ENCODE data around the gene ANKRD18A. TPM values are rescaled to one million over a fixed set of nuclear protein-coding genes. Genes with fewer than 3 reads are reported as not detected.
"Not testable (repeated sequence)": the region's sequence is repeated elsewhere in the genome, so short reads cannot be mapped to it uniquely, and the experiment has no call there.

ANKRD18A gene
- total RNA-seq, 4 donors from 2014 or later: 0.13 to 1.9 (median 0.48) TPM; not detected in 1

- ATAC-seq (ENCODE audit: low FRiP score); DNase-seq (ENCODE audit: low spot score): not testable (repeated sequence)
These were observed 40.3 kb downstream of the ANKRD18A start for GRCh38 chr9:38580112-38580511.

- not testable (repeated sequence) for ATAC-seq (ENCODE audit: low FRiP score); DNase-seq (ENCODE audit: low spot score)
These were observed 44.2 kb downstream of the ANKRD18A start for GRCh38 chr9:38576181-38576580.

- not testable (repeated sequence) for ATAC-seq (ENCODE audit: low FRiP score); DNase-seq (ENCODE audit: low spot score)
These were observed 54.3 kb downstream of the ANKRD18A start for GRCh38 chr9:38566048-38566447.

- DNase-seq (ENCODE audit: low spot score); ATAC-seq (ENCODE audit: low FRiP score): not testable (repeated sequence)
These were observed 55.2 kb downstream of the ANKRD18A start for GRCh38 chr9:38565178-38565577.

- not testable (repeated sequence) for ATAC-seq (ENCODE audit: low FRiP score); DNase-seq (ENCODE audit: low spot score)
These were observed 56.5 kb downstream of the ANKRD18A start for GRCh38 chr9:38563911-38564310.

GRCh38 chr9:38561134-38561533 lies 59.3 kb downstream of the ANKRD18A start:
- DNase-seq (ENCODE audit: low spot score); ATAC-seq (ENCODE audit: low FRiP score): not testable (repeated sequence)

- not testable (repeated sequence) for ATAC-seq (ENCODE audit: low FRiP score); DNase-seq (ENCODE audit: low spot score)
These were observed 61.2 kb downstream of the ANKRD18A start for GRCh38 chr9:38559172-38559571.

- DNase-seq (ENCODE audit: low spot score): not testable (repeated sequence)
These were observed 62.6 kb downstream of the ANKRD18A start for GRCh38 chr9:38557746-38558145.

GRCh38 chr9:38554966-38555365 lies 65.4 kb downstream of the ANKRD18A start:
- ATAC-seq (ENCODE audit: low FRiP score); DNase-seq (ENCODE audit: low spot score): not testable (repeated sequence)

More at GRCh38 chr9:38557746-38558145, 62.6 kb downstream of the ANKRD18A start:
- ATAC-seq (ENCODE audit: low FRiP score): not testable (repeated sequence)

- ATAC-seq (ENCODE audit: low FRiP score); DNase-seq (ENCODE audit: low spot score): not testable (repeated sequence)
These were observed 67.4 kb downstream of the ANKRD18A start for GRCh38 chr9:38553019-38553418.

- ATAC-seq (ENCODE audit: low FRiP score); DNase-seq (ENCODE audit: low spot score): not testable (repeated sequence)
These were observed 73.8 kb downstream of the ANKRD18A start for GRCh38 chr9:38546497-38547163.

GRCh38 chr9:38540535-38540934 lies 79.9 kb downstream of the ANKRD18A start:
- peak; percentile 37 for ATAC-seq (ENCODE audit: low FRiP score)
- not testable (repeated sequence) for DNase-seq (ENCODE audit: low spot score)

- TF ChIP-seq CTCF (IDR thresholded peaks at IDR 0.05): no peak
- DNase-seq (ENCODE audit: low spot score) (no peak), ATAC-seq (ENCODE audit: low FRiP score) (no peak)
These were observed 91.1 kb downstream of the ANKRD18A start for GRCh38 chr9:38529317-38529716.

- TF ChIP-seq CTCF (IDR thresholded peaks at IDR 0.05): no peak
- DNase-seq (ENCODE audit: low spot score) (no peak), ATAC-seq (ENCODE audit: low FRiP score) (no peak)
These were observed 92.9 kb downstream of the ANKRD18A start for GRCh38 chr9:38527503-38527902.

Data from omental fat pad (tissue), 4 donors.